ENCODE measurements around the gene AKR1A1. TPM values are rescaled to one million over a fixed set of nuclear protein-coding genes. Genes with fewer than 3 reads are reported as not detected.

AKR1A1 gene
- total RNA-seq, 4 donors from 2014 or later: 57.8 to 91.3 (median 82.1) TPM

DNA sequence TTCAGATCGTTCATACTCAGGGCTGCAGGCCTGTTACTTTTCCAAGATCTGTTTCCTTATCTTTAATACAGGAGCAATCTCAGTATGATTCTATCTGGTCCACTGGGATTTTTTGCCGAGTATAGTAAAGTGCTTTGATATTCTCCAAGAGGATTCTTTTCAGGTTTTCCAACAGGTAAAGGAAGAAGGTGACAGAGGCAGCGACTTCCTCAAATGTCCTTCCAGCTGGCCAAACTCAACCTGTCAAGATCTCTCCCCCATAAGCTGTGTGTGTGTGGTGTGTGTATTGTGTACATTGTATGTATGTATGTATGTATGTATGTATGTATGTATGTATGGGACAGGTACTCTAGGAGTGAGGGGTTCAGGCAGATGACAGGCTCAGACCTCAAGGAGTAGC, 1.1 kb downstream of the AKR1A1 start:
- TF ChIP-seq, protein P1, sequence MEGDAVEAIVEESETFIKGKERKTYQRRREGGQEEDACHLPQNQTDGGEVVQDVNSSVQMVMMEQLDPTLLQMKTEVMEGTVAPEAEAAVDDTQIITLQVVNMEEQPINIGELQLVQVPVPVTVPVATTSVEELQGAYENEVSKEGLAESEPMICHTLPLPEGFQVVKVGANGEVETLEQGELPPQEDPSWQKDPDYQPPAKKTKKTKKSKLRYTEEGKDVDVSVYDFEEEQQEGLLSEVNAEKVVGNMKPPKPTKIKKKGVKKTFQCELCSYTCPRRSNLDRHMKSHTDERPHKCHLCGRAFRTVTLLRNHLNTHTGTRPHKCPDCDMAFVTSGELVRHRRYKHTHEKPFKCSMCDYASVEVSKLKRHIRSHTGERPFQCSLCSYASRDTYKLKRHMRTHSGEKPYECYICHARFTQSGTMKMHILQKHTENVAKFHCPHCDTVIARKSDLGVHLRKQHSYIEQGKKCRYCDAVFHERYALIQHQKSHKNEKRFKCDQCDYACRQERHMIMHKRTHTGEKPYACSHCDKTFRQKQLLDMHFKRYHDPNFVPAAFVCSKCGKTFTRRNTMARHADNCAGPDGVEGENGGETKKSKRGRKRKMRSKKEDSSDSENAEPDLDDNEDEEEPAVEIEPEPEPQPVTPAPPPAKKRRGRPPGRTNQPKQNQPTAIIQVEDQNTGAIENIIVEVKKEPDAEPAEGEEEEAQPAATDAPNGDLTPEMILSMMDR (IDR thresholded peaks at IDR 0.05; ENCODE audit: low read depth): no peak

DNA sequence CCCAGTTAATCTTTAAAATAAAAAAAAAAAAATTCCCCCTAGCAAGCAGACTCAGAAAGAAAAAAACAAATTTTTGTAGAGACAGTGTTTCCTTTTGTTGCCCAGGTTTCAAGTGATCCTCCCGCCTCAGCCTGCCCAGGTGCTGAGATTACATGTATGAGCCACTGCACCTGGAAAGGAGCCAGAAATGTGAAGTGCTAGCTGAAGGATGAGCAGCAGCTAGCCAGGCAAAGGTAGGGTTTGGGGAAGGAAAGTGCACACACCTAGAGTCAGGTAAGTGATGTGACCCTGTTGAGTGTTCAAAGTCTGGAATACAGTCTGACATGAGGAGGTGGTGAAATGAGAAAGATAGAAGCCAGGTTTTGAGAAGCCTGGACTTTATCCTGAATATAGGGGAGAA, 1.7 kb downstream of the AKR1A1 start:
- TF ChIP-seq, protein P1 (IDR thresholded peaks at IDR 0.05; ENCODE audit: low read depth): no peak

DNA sequence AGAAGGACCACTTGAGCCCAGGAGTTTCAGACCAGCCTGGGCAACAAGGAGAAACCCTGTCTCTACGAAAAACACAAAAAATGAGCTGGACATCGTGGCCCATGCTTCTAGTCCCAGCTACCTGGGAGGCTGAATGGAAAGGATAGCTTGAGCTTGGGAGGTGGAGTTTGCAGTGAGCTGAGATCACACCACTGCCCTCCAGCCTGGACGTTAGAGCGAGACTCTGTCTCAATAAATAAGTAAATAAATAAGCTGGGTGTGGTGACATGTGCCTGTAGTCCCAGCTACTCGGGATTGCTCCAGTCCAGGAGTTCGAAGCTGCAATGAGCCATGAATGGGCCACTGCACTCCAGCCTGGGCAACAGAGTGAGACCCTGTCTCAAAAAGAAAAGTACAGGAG, 3.6 kb downstream of the AKR1A1 start:
- TF ChIP-seq, protein P1 (IDR thresholded peaks at IDR 0.05; ENCODE audit: low read depth): no peak

DNA sequence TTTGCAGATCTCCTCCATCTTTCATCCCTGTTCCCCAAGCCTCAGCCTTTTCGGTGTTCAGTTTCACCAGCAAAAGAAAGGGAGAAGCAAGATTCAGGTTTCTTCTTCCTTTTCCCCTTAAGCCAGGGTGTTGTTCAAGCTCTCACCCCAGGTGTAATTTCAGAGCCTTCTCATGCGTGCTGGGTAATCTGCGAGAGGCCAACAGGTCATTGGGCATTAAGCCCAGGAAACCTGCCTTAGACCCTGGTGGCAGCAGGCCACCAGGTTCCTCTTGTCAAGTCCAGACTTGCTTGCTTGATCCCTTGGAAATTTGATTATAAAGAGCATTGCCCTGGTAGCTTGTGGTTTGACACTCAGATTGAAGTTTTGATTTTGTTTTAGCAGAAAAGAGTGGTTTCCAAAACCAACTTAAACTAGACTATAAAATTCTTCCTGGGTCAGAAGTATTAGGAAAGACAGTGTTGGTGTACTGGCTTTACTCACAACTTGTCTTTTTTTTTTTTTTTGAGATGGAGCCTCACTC, 6.9 kb downstream of the AKR1A1 start:
- TF ChIP-seq, protein P1 (IDR thresholded peaks at IDR 0.05; ENCODE audit: low read depth): no peak

DNA sequence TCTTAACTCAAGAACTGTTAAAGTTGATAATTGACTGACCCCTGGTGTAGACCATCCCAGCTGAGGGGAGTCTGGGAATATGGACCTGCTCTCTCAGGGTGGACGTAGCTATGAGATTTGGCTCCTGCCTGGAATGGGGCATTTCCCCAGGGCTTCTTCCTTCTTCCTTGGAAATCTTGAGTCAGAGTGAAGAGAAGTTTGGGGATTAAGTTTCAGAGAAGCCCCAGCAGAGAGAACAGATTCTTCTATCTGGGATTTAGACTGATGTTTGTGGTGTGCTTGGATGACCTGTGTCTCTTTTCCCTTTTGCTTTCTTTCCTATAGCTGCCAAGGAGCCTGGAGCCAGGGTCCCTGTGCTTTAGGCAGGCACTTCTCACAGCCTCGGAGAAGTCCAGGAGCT, 13.2 kb downstream of the AKR1A1 start:
- TF ChIP-seq, protein P1 (IDR thresholded peaks at IDR 0.05; ENCODE audit: low read depth): no peak

DNA sequence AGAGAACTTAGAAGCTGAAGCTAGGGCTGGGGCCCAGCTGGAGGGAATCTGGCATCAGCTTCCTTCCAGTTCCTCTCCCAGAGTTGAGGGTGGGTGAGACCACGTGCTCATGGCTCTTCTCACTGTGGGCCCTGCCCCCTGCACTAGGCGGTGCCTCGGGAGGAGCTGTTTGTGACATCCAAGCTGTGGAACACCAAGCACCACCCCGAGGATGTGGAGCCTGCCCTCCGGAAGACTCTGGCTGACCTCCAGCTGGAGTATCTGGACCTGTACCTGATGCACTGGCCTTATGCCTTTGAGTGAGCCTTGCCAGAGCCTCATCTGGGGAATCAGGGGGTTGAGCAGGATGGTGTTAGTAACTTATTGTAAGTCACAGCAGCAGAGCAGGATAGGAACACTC, 16.1 kb downstream of the AKR1A1 start:
- TF ChIP-seq, protein P1 (IDR thresholded peaks at IDR 0.05; ENCODE audit: low read depth): no peak

DNA sequence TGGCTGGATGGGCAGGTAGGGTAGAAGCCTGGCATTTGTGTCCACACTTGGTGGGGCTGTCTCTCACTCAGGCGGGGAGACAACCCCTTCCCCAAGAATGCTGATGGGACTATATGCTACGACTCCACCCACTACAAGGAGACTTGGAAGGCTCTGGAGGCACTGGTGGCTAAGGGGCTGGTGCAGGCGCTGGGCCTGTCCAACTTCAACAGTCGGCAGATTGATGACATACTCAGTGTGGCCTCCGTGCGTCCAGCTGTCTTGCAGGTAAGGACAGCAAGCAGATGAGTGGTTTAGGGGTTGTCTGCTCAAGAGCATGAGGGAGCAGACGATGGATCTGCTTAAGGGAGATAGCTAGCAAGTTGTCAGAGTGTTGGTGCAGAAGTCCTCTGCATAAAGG, 17.3 kb downstream of the AKR1A1 start:
- TF ChIP-seq, protein P1 (IDR thresholded peaks at IDR 0.05; ENCODE audit: low read depth): no peak

Data from subcutaneous adipose tissue (tissue), 4 donors.